ENCODE results near the gene MAPK12. TPM values are rescaled to one million over a fixed set of nuclear protein-coding genes. Genes with fewer than 3 reads are reported as not detected.

The MAPK12 gene
- polyA plus RNA-seq, 4 donors: 0.45 to 7.1 (median 3.6) TPM

GRCh38 chr22:50262973-50263617 is 1.6 kb upstream of the MAPK12 start:
- no peaks in the 10 kb centered on the region for H3K36me3 ChIP-seq (ENCODE audit: control insufficient read depth in 3 of 3, insufficient read depth in 2 of 3, low read depth in 1 of 3, low read length in 3 of 3)
- FAIRE-seq (no peak), DNase-seq (no peak)
- no peak overlapping the region for H3K27ac ChIP-seq (ENCODE audit: low read depth in 1 of 3, low read length in 2 of 3)
- H3K9me3 ChIP-seq (ENCODE audit: control insufficient read depth in 2 of 2, insufficient read depth in 1 of 2, low read depth in 1 of 2, low read length in 1 of 2): no peaks in the 10 kb centered on the region
- H3K4me3 ChIP-seq (ENCODE audit: low read depth in 1 of 3, low read length in 3 of 3): no peak overlapping the region
- 46 to 64% (median 59%) methylated on average over 9 of the region's 9 CpGs for WGBS, 3 donors
- H3K4me1 ChIP-seq (ENCODE audit: control insufficient read depth in 3 of 3, insufficient read depth in 2 of 3, low read depth in 1 of 3, low read length in 2 of 3): peaks cover 0 to 9% (median 0%) of the 10 kb centered on the region in 3 donors
- H3K27me3 ChIP-seq (ENCODE audit: control insufficient read depth in 3 of 3, insufficient read depth in 3 of 3, low read length in 3 of 3): peaks cover 4 to 56% (median 9%) of the 10 kb centered on the region in 3 donors

- Histone ChIP-seq H3K4me1 (ENCODE audit: control insufficient read depth in 3 of 3, insufficient read depth in 2 of 3, low read depth in 1 of 3, low read length in 2 of 3) (peaks cover 0 to 7% (median 0%) of the 10 kb centered on the region in 3 donors), H3K27me3 (ENCODE audit: control insufficient read depth in 3 of 3, insufficient read depth in 3 of 3, low read length in 3 of 3) (peaks cover 4 to 53% (median 9%) of the 10 kb centered on the region in 3 donors), H3K27ac (ENCODE audit: low read depth in 1 of 3, low read length in 2 of 3) (no peak overlapping the region), H3K9me3 (ENCODE audit: control insufficient read depth in 2 of 2, insufficient read depth in 1 of 2, low read depth in 1 of 2, low read length in 1 of 2) (no peaks in the 10 kb centered on the region), H3K4me3 (ENCODE audit: low read depth in 1 of 3, low read length in 3 of 3) (no peak overlapping the region), H3K36me3 (ENCODE audit: control insufficient read depth in 3 of 3, insufficient read depth in 2 of 3, low read depth in 1 of 3, low read length in 3 of 3) (no peaks in the 10 kb centered on the region)
- 33 to 58% (median 43%) methylated on average over 7 of the region's 7 CpGs for WGBS, 3 donors
- DNase-seq (no peak), FAIRE-seq (no peak)
Observed at GRCh38 chr22:50262460-50262911, 1.0 kb upstream of the MAPK12 start.

GRCh38 chr22:50260801-50261614 is 475 bp downstream of the MAPK12 start:
- Histone ChIP-seq H3K9me3 (ENCODE audit: control insufficient read depth in 2 of 2, insufficient read depth in 1 of 2, low read depth in 1 of 2, low read length in 1 of 2) (no peaks in the 10 kb centered on the region), H3K4me1 (ENCODE audit: control insufficient read depth in 3 of 3, insufficient read depth in 2 of 3, low read depth in 1 of 3, low read length in 2 of 3) (peaks cover 0 to 4% (median 0%) of the 10 kb centered on the region in 3 donors), H3K27me3 (ENCODE audit: control insufficient read depth in 3 of 3, insufficient read depth in 3 of 3, low read length in 3 of 3) (peaks cover 4 to 38% (median 9%) of the 10 kb centered on the region in 3 donors), H3K36me3 (ENCODE audit: control insufficient read depth in 3 of 3, insufficient read depth in 2 of 3, low read depth in 1 of 3, low read length in 3 of 3) (peaks cover 0 to 2% (median 0%) of the 10 kb centered on the region in 3 donors), H3K27ac (ENCODE audit: low read depth in 1 of 3, low read length in 2 of 3) (no peak overlapping the region), H3K4me3 (ENCODE audit: low read depth in 1 of 3, low read length in 3 of 3) (peak overlapping the region; percentile 24 to 45 (median 38))
- DNase-seq (peak in 1 of 2 donors; percentile 69), FAIRE-seq (no peak)
- WGBS, 3 donors: 0 to 1% (median 0%) methylated on average over 34 to 92 of the region's 92 CpGs

- peak overlapping the region in 1 of 3 donors; percentile 24 for H3K4me3 ChIP-seq (ENCODE audit: low read depth in 1 of 3, low read length in 3 of 3)
- peaks cover 0 to 4% (median 0%) of the 10 kb centered on the region in 3 donors for H3K4me1 ChIP-seq (ENCODE audit: control insufficient read depth in 3 of 3, insufficient read depth in 2 of 3, low read depth in 1 of 3, low read length in 2 of 3)
- peaks cover 4 to 36% (median 9%) of the 10 kb centered on the region in 3 donors for H3K27me3 ChIP-seq (ENCODE audit: control insufficient read depth in 3 of 3, insufficient read depth in 3 of 3, low read length in 3 of 3)
- no peak for FAIRE-seq
- 0 to 28% (median 19%) methylated on average over 5 to 11 of the region's 11 CpGs for WGBS, 3 donors
- peaks cover 0 to 5% (median 0%) of the 10 kb centered on the region in 3 donors for H3K36me3 ChIP-seq (ENCODE audit: control insufficient read depth in 3 of 3, insufficient read depth in 2 of 3, low read depth in 1 of 3, low read length in 3 of 3)
- no peak overlapping the region for H3K27ac ChIP-seq (ENCODE audit: low read depth in 1 of 3, low read length in 2 of 3)
- H3K9me3 ChIP-seq (ENCODE audit: control insufficient read depth in 2 of 2, insufficient read depth in 1 of 2, low read depth in 1 of 2, low read length in 1 of 2): no peaks in the 10 kb centered on the region
- DNase-seq: no peak
Observed at GRCh38 chr22:50260434-50260800, 1.1 kb downstream of the MAPK12 start.

GRCh38 chr22:50259302-50259701 is 2.2 kb downstream of the MAPK12 start:
- 85 to 92% (median 85%) methylated on average over 15 of the region's 15 CpGs for WGBS, 3 donors
- Histone ChIP-seq H3K27ac (ENCODE audit: low read depth in 1 of 3, low read length in 2 of 3) (no peak overlapping the region), H3K4me3 (ENCODE audit: low read depth in 1 of 3, low read length in 3 of 3) (no peak overlapping the region), H3K9me3 (ENCODE audit: control insufficient read depth in 2 of 2, insufficient read depth in 1 of 2, low read depth in 1 of 2, low read length in 1 of 2) (no peaks in the 10 kb centered on the region), H3K27me3 (ENCODE audit: control insufficient read depth in 3 of 3, insufficient read depth in 3 of 3, low read length in 3 of 3) (peaks cover 4 to 32% (median 9%) of the 10 kb centered on the region in 3 donors), H3K4me1 (ENCODE audit: control insufficient read depth in 3 of 3, insufficient read depth in 2 of 3, low read depth in 1 of 3, low read length in 2 of 3) (peaks cover 0 to 4% (median 0%) of the 10 kb centered on the region in 3 donors), H3K36me3 (ENCODE audit: control insufficient read depth in 3 of 3, insufficient read depth in 2 of 3, low read depth in 1 of 3, low read length in 3 of 3) (peaks cover 0 to 5% (median 0%) of the 10 kb centered on the region in 3 donors)
- FAIRE-seq: no peak
- DNase-seq: no peak

GRCh38 chr22:50258361-50259292 is 2.9 kb downstream of the MAPK12 start:
- FAIRE-seq: no peak
- Histone ChIP-seq H3K4me1 (ENCODE audit: control insufficient read depth in 3 of 3, insufficient read depth in 2 of 3, low read depth in 1 of 3, low read length in 2 of 3) (peaks cover 0 to 4% (median 0%) of the 10 kb centered on the region in 3 donors), H3K27me3 (ENCODE audit: control insufficient read depth in 3 of 3, insufficient read depth in 3 of 3, low read length in 3 of 3) (peaks cover 4 to 31% (median 9%) of the 10 kb centered on the region in 3 donors), H3K27ac (ENCODE audit: low read depth in 1 of 3, low read length in 2 of 3) (no peak overlapping the region), H3K4me3 (ENCODE audit: low read depth in 1 of 3, low read length in 3 of 3) (no peak overlapping the region), H3K9me3 (ENCODE audit: control insufficient read depth in 2 of 2, insufficient read depth in 1 of 2, low read depth in 1 of 2, low read length in 1 of 2) (no peaks in the 10 kb centered on the region), H3K36me3 (ENCODE audit: control insufficient read depth in 3 of 3, insufficient read depth in 2 of 3, low read depth in 1 of 3, low read length in 3 of 3) (peaks cover 0 to 5% (median 0%) of the 10 kb centered on the region in 3 donors)
- DNase-seq: no peak
- 56 to 80% (median 71%) methylated on average over 24 of the region's 24 CpGs for WGBS, 3 donors

GRCh38 chr22:50257451-50258360 is 3.8 kb downstream of the MAPK12 start:
- Histone ChIP-seq H3K27ac (ENCODE audit: low read depth in 1 of 3, low read length in 2 of 3) (no peak overlapping the region), H3K36me3 (ENCODE audit: control insufficient read depth in 3 of 3, insufficient read depth in 2 of 3, low read depth in 1 of 3, low read length in 3 of 3) (peaks cover 0 to 5% (median 0%) of the 10 kb centered on the region in 3 donors), H3K4me1 (ENCODE audit: control insufficient read depth in 3 of 3, insufficient read depth in 2 of 3, low read depth in 1 of 3, low read length in 2 of 3) (peaks cover 0 to 4% (median 0%) of the 10 kb centered on the region in 3 donors), H3K4me3 (ENCODE audit: low read depth in 1 of 3, low read length in 3 of 3) (no peak overlapping the region), H3K27me3 (ENCODE audit: control insufficient read depth in 3 of 3, insufficient read depth in 3 of 3, low read length in 3 of 3) (peaks cover 4 to 22% (median 9%) of the 10 kb centered on the region in 3 donors), H3K9me3 (ENCODE audit: control insufficient read depth in 2 of 2, insufficient read depth in 1 of 2, low read depth in 1 of 2, low read length in 1 of 2) (no peaks in the 10 kb centered on the region)
- DNase-seq (peak in 1 of 2 donors; percentile 63), FAIRE-seq (no peak)
- WGBS, 3 donors: 30 to 69% (median 50%) methylated on average over 25 to 31 of the region's 31 CpGs
